AG04450 (cell line): Measurements from ENCODE around the gene DSCAML1. TPM values are rescaled to one million over a fixed set of nuclear protein-coding genes. Genes with fewer than 3 reads are reported as not detected.

Experiments used
- CTCF ChIA-PET: fragments of 300-600, 350-600 bp; formaldehyde crosslinking; extraction: SDS; loops from one replicate; lab custom pipeline; 2022; ENCODE audit warnings: antibody characterized with exemption, inconsistent platforms; lab: Charles Lee
- POLR2A ChIA-PET: fragments of 350-600 bp; formaldehyde crosslinking; extraction: SDS; loops from one replicate; lab custom pipeline; 2021; ENCODE audit warnings: antibody characterized with exemption, inconsistent platforms; lab: Yijun Ruan, JAX
- DNase-seq: peaks from one replicate; pipeline ENCODE4 v3.0.0-alpha.2; 2011; ENCODE audit warnings: low read depth, low spot score
- H3K27ac ChIP-seq: one replicate; pipeline ENCODE4 v1.5.1; 2012; ENCODE audit warnings: low read depth, low read length, control low read depth
- H3K27me3 ChIP-seq: one replicate; pipeline ENCODE4 v1.6.0; 2012; ENCODE audit warnings: low read length; ENCODE audit not compliant: control insufficient read depth, insufficient read depth
- H3K4me3 ChIP-seq: 2 replicates; pipeline ENCODE4 v1.5.1; 2011; ENCODE audit warnings: mild to moderate bottlenecking, low read depth, low read length, control low read depth
- H3K9me3 ChIP-seq: 2 replicates; pipeline ENCODE4 v1.5.1; 2012; ENCODE audit warnings: low read length; ENCODE audit not compliant: control insufficient read depth, insufficient read depth
- CTCF ChIP-seq: IDR thresholded peaks from 2 replicates; pipeline ENCODE4 v1.5.1; 2011; ENCODE audit warnings: low read depth, low read length, control low read depth, inconsistent platforms
- polyA plus RNA-seq: library from polyadenylated mRNA; depleted of rRNA; stranded (reverse); fragments of >200 nt; gene quantifications from 2 replicates; pipeline ENCODE4 v1.2.3, GENCODE V29; 2011

Gene DSCAML1
- polyA plus RNA-seq, 1 experiment = not detected

- DNase-seq = no peak
- H3K9me3 ChIP-seq = no peaks in the 10 kb centered on the region; the same call in 1 of the 2 replicates
- ChIA-PET POLR2A (no interaction called here), CTCF (interaction anchor here (1.3 to 6.4 kb wide), 4 partner anchors 14 to 249 kb away, joined by 3 to 238 read pairs (median 105); no protein-coding TSS in a partner anchor)
- H3K27me3 ChIP-seq = peaks cover 31% of the 10 kb centered on the region
- no peak overlapping the region for H3K27ac ChIP-seq
- TF ChIP-seq CTCF = no peak
- H3K4me3 ChIP-seq = no peak overlapping the region
These were observed 8.0 kb upstream of the DSCAML1 start for GRCh38 chr11:117805045-117805444.

- TF ChIP-seq CTCF = no peak
- DNase-seq = no peak
- ChIA-PET POLR2A (no interaction called here), CTCF (interaction anchor here (6.3 to 6.4 kb wide), 2 partner anchors 15 to 143 kb away, joined by 207 to 238 read pairs; no protein-coding TSS in a partner anchor)
- no peaks in the 10 kb centered on the region for H3K9me3 ChIP-seq
- H3K27ac ChIP-seq = no peak overlapping the region
- H3K27me3 ChIP-seq = peaks cover 30% of the 10 kb centered on the region
- H3K4me3 ChIP-seq = no peak overlapping the region
These were observed 6.9 kb upstream of the DSCAML1 start for GRCh38 chr11:117803896-117804295.

DNA sequence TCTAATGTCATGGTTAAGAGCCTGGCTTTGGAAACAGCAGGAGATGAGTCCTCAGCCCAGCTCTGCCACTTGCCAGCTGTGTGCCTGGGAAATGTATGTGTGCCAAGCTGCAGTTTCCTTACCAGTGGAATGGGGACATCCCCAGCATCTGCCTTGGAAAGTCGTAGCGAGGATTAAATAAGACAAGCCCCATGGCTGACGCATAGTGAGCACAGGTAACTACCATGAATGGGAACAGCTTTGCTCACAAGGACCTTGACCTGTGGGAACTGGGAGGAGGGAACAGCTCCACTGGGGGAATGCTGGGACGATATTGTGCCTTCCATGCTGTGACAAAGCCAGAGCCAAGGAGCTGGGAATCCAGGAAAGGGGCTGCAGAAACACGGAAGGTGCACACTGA is 2.6 kb upstream of the DSCAML1 start:
- no peak for DNase-seq
- H3K4me3 ChIP-seq = no peak overlapping the region
- no peak for TF ChIP-seq CTCF
- H3K27me3 ChIP-seq = peaks cover 40% of the 10 kb centered on the region
- no peak overlapping the region for H3K27ac ChIP-seq
- ChIA-PET POLR2A (no interaction called here), CTCF (interaction anchor here (1.3 to 3.2 kb wide), 3 partner anchors 8 to 148 kb away, joined by 3 to 17 read pairs (median 5); no protein-coding TSS in a partner anchor)
- no peaks in the 10 kb centered on the region; the same call in 1 of the 2 replicates for H3K9me3 ChIP-seq

DNA sequence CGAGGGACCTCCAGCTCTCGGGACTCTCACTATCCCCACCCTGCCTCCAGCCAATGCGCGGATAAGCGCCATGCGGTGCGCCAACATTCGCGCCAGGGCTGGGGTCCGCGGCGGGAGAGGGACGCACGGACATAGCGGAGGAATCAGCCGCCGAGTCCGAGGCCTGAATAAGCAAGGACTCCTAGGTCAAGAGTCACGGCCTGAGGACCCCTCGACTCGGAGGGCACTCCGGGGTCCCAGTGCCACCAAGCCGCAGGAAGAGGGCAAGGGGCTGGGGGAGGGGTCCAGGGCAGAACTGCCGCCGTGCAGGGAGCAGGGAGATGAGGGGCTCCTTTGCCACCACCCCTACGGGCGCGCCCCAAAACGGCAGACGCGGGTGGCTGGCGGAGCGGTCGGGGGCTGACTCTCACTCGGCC is 552 bp downstream of the DSCAML1 start:
- no peak for DNase-seq
- ChIA-PET CTCF (no interaction called here), POLR2A (no interaction called here)
- Histone ChIP-seq H3K27me3 (peaks cover 41% of the 10 kb centered on the region), H3K4me3 (no peak overlapping the region), H3K27ac (no peak overlapping the region), H3K9me3 (no peaks in the 10 kb centered on the region; the same call in 1 of the 2 replicates)
- TF ChIP-seq CTCF = no peak

GRCh38 chr11:117795638-117796455 is 1.2 kb downstream of the DSCAML1 start:
- Histone ChIP-seq H3K27ac (no peak overlapping the region), H3K9me3 (no peaks in the 10 kb centered on the region; the same call in 1 of the 2 replicates), H3K27me3 (peaks cover 42% of the 10 kb centered on the region), H3K4me3 (no peak overlapping the region)
- ChIA-PET CTCF (no interaction called here), POLR2A (no interaction called here)
- no peak for TF ChIP-seq CTCF
- no peak for DNase-seq
